ENCODE results near the gene SLC25A10.

- TF ChIP-seq CTCF (IDR thresholded peaks at IDR 0.05) (no peak), POLR2A (IDR thresholded peaks at IDR 0.05) (no peak)
Observed at GRCh38 chr17:81672504-81672903, 39.6 kb upstream of the SLC25A10 start.

Measured in testis (tissue), 2 donors.